CD4-positive, alpha-beta T cell treated with Interleukin-12 subunit alpha and Interleukin-12 subunit beta, for 1 hour (primary cell): Measurements from ENCODE around the gene PIGT.

Experiments used
- DNase-seq: peaks from one replicate; pipeline ENCODE4 v3.0.0-alpha.2; 2020

The PIGT gene

GRCh38 chr20:45402946-45403345 lies 13.0 kb upstream of the PIGT start:
- no peak for DNase-seq

- DNase-seq: no peak
Measured at GRCh38 chr20:45404438-45404837, 11.5 kb upstream of the PIGT start.

- DNase-seq: no peak
Measured at GRCh38 chr20:45405571-45406259, 10.2 kb upstream of the PIGT start.

GRCh38 chr20:45406260-45407066 lies 9.5 kb upstream of the PIGT start:
- DNase-seq: peak; percentile 46

GRCh38 chr20:45407067-45407745 lies 8.7 kb upstream of the PIGT start:
- no peak for DNase-seq

- no peak for DNase-seq
Measured at GRCh38 chr20:45407783-45408645, 7.9 kb upstream of the PIGT start, which contains the start of gene DBNDD2. Gene DBNDD2, plus strand, starts transcription at chr20:45408289. Its CDS starts 179 bp downstream, at chr20:45408468.

- no peak for DNase-seq
Measured at GRCh38 chr20:45408646-45409213, 7.2 kb upstream of the PIGT start.

GRCh38 chr20:45409521-45410272 lies 6.2 kb upstream of the PIGT start:
- no peak for DNase-seq

GRCh38 chr20:45410887-45411286 lies 5.1 kb upstream of the PIGT start:
- no peak for DNase-seq

GRCh38 chr20:45412653-45413052 lies 3.3 kb upstream of the PIGT start:
- DNase-seq: no peak

- no peak for DNase-seq
Measured at GRCh38 chr20:45413479-45413878, 2.5 kb upstream of the PIGT start.

GRCh38 chr20:45416917-45417316 lies 976 bp downstream of the PIGT start:
- no peak for DNase-seq

- DNase-seq: no peak
Measured at GRCh38 chr20:45419188-45420091, 3.5 kb downstream of the PIGT start.

- DNase-seq: no peak
Measured at GRCh38 chr20:45420125-45420524, 4.2 kb downstream of the PIGT start.

- no peak for DNase-seq
Measured at GRCh38 chr20:45423700-45424099, 7.8 kb downstream of the PIGT start.

- no peak for DNase-seq
Measured at GRCh38 chr20:45425561-45425960, 9.6 kb downstream of the PIGT start.

GRCh38 chr20:45426320-45427016 lies 10.5 kb downstream of the PIGT start:
- no peak for DNase-seq

GRCh38 chr20:45427236-45428149 lies 11.6 kb downstream of the PIGT start:
- DNase-seq: no peak

- DNase-seq: no peak
Measured at GRCh38 chr20:45429618-45430017, 13.7 kb downstream of the PIGT start.
